Mesothelial cell of epicardium (in vitro differentiated cells): Measurements from ENCODE around the gene SORBS1. TPM values are rescaled to one million over a fixed set of nuclear protein-coding genes. Genes with fewer than 3 reads are reported as not detected.

Source experiments
- DNase-seq, 2 experiments: peaks; one replicate each; pipeline ENCODE4 v3.0.0; 2021; ENCODE audit warnings: low spot score in 2 of 2; ENCODE audit not compliant: unreplicated experiment in 2 of 2
- H3K27ac Mint-ChIP-seq: 2 replicates; pipeline ENCODE4 v1.8.0; 2021; ENCODE audit warnings: mixed read lengths
- H3K27me3 Mint-ChIP-seq: 2 replicates; pipeline ENCODE4 v1.8.0; 2021; ENCODE audit warnings: low read depth, mixed read lengths
- H3K36me3 Mint-ChIP-seq: 2 replicates; pipeline ENCODE4 v1.8.0; 2021; ENCODE audit warnings: mixed read lengths
- H3K4me1 Mint-ChIP-seq: 2 replicates; pipeline ENCODE4 v1.8.0; 2021; ENCODE audit warnings: mixed read lengths
- H3K4me3 Mint-ChIP-seq: 2 replicates; pipeline ENCODE4 v1.8.0; 2021; ENCODE audit warnings: mild to moderate bottlenecking, moderate library complexity, mixed read lengths
- H3K9me3 Mint-ChIP-seq: 2 replicates; pipeline ENCODE4 v1.8.0; 2021; ENCODE audit warnings: mixed read lengths
- total RNA-seq: library from RNA; stranded (reverse); gene quantifications from 3 replicates; pipeline ENCODE4 v1.2.1, GENCODE V29; 2021
- TF ChIP-seq, protein P1 (sequence below): fragments of 200-600 bp; sonication (generic); IDR thresholded peaks from one replicate; pipeline ENCODE4 v1.5.0; 2021; ENCODE audit warnings: antibody characterized with exemption; ENCODE audit not compliant: unreplicated experiment

The SORBS1 gene
- total RNA-seq, 1 donor from 2014 or later: 24.9 TPM

DNA sequence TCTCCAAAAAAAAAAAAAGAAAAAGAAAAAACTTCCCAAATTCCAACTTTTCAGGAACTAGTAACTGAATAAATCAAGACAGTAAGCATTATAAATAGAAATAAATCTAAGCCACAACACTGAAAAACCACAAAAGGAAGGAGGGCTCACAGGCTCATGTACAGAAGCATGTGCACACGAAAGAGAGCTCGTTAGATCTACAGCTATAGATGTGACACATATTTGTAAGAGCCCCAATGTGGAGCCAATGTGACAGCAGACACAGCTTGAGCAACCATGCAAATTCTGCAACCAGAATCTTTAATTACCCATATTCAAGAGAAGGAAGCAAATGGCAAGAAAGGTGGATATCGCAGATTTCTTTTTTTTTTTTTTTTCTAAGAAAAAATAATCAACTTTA, 94.7 kb downstream of the SORBS1 start:
- Mint-ChIP-seq H3K4me3 (no peak overlapping the region), H3K9me3 (no peaks in the 10 kb centered on the region), H3K36me3 (no peaks in the 10 kb centered on the region), H3K27me3 (no peaks in the 10 kb centered on the region), H3K4me1 (peaks cover 62% of the 10 kb centered on the region), H3K27ac (peak overlapping the region; percentile 86)
- DNase-seq: no peak
- TF ChIP-seq, protein P1, sequence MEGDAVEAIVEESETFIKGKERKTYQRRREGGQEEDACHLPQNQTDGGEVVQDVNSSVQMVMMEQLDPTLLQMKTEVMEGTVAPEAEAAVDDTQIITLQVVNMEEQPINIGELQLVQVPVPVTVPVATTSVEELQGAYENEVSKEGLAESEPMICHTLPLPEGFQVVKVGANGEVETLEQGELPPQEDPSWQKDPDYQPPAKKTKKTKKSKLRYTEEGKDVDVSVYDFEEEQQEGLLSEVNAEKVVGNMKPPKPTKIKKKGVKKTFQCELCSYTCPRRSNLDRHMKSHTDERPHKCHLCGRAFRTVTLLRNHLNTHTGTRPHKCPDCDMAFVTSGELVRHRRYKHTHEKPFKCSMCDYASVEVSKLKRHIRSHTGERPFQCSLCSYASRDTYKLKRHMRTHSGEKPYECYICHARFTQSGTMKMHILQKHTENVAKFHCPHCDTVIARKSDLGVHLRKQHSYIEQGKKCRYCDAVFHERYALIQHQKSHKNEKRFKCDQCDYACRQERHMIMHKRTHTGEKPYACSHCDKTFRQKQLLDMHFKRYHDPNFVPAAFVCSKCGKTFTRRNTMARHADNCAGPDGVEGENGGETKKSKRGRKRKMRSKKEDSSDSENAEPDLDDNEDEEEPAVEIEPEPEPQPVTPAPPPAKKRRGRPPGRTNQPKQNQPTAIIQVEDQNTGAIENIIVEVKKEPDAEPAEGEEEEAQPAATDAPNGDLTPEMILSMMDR: no peak

DNA sequence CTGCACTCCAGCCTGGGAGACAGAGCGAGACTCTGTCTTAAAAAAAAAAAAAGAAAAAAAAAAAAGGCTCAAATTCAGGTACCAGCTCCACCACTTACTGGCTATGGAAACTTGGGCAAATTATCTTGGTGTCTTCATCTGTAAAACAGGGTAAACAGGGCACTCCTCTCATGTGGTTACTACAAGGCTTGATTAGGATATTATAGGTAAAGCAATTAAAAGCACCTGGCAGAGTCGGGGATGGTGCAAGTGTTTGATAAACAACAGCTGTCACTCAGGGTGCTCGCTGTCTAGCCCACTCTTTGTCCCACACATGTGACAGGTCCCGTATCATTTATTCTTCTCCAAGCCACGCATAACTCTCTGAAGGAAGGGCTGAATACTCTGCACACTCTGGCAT, 96.9 kb downstream of the SORBS1 start:
- TF ChIP-seq, protein P1: no peak
- Mint-ChIP-seq H3K27me3 (no peaks in the 10 kb centered on the region), H3K27ac (no peak overlapping the region), H3K4me1 (peaks cover 68% of the 10 kb centered on the region), H3K4me3 (no peak overlapping the region), H3K9me3 (no peaks in the 10 kb centered on the region), H3K36me3 (no peaks in the 10 kb centered on the region)
- no peak for DNase-seq

DNA sequence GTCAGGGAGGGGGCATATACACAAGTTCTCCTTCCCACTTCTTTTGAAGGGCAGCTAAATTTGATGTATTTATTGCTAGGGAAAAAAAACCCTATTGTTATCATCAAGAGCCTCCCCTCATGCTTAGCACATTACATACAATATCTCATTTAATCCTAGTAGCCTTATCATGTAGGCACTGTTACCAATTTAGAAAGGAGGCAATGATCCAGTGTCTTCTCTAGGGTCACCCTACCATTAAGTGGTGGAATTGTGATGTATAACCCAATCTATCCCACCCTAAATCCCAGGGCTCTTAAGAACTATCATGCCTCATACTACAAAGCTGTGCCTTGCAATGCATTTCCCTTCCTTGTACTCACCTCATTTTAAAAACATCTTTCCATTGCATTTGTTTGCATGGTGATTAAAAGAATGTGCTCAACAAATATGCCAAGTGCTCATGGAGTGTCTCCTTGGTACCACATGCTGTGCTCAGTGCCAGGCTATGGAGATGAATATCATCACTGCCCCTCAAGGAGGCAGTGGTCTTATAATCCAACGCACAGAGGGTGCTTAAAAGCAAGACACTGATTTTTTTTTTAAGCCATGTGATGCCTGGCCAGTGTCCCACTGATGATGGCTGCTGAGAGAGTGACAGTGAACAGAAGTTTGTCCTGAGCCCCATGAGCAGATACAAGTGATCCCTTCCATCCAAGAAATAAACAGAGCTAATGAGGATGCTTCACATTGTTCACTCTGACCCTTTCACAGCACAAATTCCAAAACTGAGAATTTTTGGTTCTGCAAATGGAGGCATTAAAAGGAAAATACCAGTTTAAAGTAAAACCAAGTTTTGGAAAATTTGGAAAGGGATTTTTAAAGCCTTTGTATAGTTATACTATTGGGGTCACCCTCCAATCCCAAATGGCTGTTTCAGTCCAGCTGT, 98.2 kb downstream of the SORBS1 start:
- Mint-ChIP-seq H3K9me3 (no peaks in the 10 kb centered on the region), H3K4me3 (no peak overlapping the region), H3K27me3 (no peaks in the 10 kb centered on the region), H3K4me1 (peaks cover 66% of the 10 kb centered on the region), H3K27ac (no peak overlapping the region), H3K36me3 (no peaks in the 10 kb centered on the region)
- TF ChIP-seq, protein P1: no peak
- DNase-seq: no peak

DNA sequence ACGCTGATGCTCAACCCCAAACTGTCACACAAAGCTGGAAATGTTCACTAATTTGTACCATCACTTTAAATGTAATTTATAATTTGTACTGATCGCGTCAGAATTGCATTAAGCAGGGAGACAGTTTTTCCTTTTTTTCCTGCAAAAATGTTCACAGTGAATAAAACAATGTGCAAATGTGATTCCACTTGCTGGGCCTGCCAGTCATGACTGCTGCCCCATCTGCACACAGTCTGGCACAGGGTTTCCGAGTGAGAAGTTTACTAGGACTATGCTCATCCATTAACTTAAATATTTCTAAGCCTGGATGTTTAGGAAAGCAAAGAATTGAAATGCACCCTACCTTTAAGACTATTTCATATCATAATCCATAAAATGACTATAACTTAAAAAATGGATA, 99.6 kb downstream of the SORBS1 start:
- no peaks in the 10 kb centered on the region for H3K9me3 Mint-ChIP-seq
- no peaks in the 10 kb centered on the region for H3K27me3 Mint-ChIP-seq
- TF ChIP-seq, protein P1: no peak
- peaks cover 69% of the 10 kb centered on the region for H3K4me1 Mint-ChIP-seq
- DNase-seq: no peak
- no peaks in the 10 kb centered on the region for H3K36me3 Mint-ChIP-seq
- no peak overlapping the region for H3K27ac Mint-ChIP-seq
- H3K4me3 Mint-ChIP-seq: no peak overlapping the region

DNA sequence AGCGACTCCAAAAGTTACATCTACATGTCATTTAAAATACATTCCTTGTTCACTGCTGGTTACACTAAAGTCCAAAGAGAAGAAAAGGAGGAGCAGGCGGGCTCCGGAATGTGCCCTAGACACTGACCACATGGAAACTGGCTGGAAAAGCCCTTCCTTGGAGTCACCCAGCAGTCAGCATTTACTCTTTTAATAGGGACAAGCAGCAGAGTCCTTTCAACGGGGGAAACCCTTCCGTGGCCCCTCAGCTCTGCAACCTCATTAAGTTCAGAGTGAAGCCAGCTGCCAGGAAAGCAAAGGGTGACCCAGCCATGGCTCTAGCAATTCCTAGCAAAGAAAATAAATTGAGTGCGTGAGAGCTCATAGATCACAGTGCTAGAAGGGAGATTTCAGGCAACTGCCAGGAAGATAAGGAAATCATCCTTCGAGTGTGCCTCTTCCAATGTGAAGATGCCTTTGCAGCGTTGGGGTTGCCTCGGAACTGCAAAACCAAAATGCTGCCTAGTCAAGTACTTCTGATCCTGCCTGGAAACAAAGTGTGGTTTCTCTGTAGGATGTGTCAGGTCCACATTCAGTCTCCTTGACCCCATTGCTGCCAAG, 101.6 kb downstream of the SORBS1 start:
- TF ChIP-seq, protein P1: no peak
- peak overlapping the region; percentile 93 for H3K27ac Mint-ChIP-seq
- no peaks in the 10 kb centered on the region for H3K9me3 Mint-ChIP-seq
- H3K4me3 Mint-ChIP-seq: peak overlapping the region; percentile 42
- H3K27me3 Mint-ChIP-seq: no peaks in the 10 kb centered on the region
- H3K36me3 Mint-ChIP-seq: no peaks in the 10 kb centered on the region
- DNase-seq: peak in 1 of 2 experiments; percentile 63
- peaks cover 71% of the 10 kb centered on the region for H3K4me1 Mint-ChIP-seq
